OCI-LY7 (cell line): ENCODE results near the gene P3R3URF.

Source experiments
- EZH2phosphoT487 ChIP-seq: fragments of 200-600 bp; sonication (generic); IDR thresholded peaks from 2 replicates; pipeline ENCODE4 v1.6.1; 2018; ENCODE audit warnings: low read depth, borderline replicate concordance, mild to moderate bottlenecking, mixed run types, antibody characterized with exemption, low read length, moderate library complexity, mixed read lengths
- TF ChIP-seq, protein P1 (sequence below): fragments of 200-600 bp; sonication (generic); conservative IDR thresholded peaks from 2 replicates; pipeline ENCODE4 v1.5.1; 2014; ENCODE audit warnings: mild to moderate bottlenecking, antibody characterized with exemption, low read length, moderate library complexity, mixed read lengths

DNA sequence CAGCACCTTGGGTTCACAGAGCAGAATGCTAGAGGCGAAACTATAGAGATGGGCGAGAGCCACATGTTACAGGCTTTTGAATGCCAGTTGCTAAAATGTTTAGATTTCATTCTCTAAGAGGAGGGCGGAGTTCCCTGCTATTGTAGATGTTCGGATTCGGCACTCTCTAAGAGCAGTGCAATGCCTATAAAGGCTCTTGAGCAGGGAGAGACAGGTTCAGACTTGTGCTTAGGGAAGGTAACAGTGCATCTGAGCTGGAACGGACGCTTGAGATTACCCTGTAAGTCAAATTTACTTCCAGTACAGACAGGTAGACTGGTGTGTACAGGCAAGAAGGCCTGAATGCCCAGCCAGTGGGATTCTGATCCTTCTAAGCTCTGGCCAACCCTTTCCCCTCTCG is 42.2 kb upstream of the P3R3URF start:
- TF ChIP-seq, protein P1, sequence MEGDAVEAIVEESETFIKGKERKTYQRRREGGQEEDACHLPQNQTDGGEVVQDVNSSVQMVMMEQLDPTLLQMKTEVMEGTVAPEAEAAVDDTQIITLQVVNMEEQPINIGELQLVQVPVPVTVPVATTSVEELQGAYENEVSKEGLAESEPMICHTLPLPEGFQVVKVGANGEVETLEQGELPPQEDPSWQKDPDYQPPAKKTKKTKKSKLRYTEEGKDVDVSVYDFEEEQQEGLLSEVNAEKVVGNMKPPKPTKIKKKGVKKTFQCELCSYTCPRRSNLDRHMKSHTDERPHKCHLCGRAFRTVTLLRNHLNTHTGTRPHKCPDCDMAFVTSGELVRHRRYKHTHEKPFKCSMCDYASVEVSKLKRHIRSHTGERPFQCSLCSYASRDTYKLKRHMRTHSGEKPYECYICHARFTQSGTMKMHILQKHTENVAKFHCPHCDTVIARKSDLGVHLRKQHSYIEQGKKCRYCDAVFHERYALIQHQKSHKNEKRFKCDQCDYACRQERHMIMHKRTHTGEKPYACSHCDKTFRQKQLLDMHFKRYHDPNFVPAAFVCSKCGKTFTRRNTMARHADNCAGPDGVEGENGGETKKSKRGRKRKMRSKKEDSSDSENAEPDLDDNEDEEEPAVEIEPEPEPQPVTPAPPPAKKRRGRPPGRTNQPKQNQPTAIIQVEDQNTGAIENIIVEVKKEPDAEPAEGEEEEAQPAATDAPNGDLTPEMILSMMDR = no peak
- no peak for TF ChIP-seq EZH2phosphoT487
